Activated CD4-positive, CD25-positive, alpha-beta regulatory T cell (primary cell): ENCODE data around the gene FBXO21.
"Not testable (repeated sequence)": the region's sequence is repeated elsewhere in the genome, so short reads cannot be mapped to it uniquely, and the experiment has no call there.

ENCODE experiments used
- DNase-seq, 4 experiments: peaks; one replicate each; lab custom pipeline; 2025; lab: John Stamatoyannopoulos, UW

The FBXO21 gene

DNA sequence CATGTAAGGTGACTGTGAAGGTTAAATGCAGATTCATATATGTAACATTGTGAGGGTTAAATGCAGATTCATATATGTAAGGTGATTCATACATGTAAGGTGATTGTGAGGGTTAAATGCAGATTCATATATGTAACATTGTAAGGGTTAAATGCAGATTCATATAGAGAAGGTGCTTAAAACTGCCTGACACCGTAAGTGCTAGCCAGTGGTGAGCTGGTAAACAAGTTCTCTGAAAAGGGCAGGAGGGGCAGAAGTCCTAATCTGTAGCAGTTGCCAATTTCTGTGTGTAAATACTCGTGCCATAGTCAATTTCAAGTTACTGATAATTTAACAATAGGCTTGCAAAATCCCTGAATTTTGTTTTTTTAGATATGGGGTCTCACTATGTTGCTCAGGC lies 86.3 kb downstream of the FBXO21 start:
- DNase-seq, result not testable (repeated sequence)

DNA sequence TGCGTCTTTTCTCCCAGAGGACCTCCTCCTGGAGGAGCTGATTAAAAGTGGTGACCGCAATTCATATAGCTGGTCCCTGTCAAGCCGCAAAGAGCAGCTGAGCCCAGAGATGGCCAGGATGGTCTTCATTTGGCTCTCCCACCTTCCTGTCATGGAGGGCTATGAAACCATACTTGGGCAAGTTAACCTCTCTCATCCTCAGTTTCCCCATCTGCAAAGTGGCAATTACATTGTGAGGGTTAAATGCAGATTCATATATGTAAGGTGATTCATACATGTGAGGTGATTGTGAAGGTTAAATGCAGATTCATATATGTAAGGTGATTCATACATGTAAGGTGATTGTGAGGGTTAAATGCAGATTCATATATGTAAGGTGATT lies 87.5 kb downstream of the FBXO21 start:
- DNase-seq, result no peak

DNA sequence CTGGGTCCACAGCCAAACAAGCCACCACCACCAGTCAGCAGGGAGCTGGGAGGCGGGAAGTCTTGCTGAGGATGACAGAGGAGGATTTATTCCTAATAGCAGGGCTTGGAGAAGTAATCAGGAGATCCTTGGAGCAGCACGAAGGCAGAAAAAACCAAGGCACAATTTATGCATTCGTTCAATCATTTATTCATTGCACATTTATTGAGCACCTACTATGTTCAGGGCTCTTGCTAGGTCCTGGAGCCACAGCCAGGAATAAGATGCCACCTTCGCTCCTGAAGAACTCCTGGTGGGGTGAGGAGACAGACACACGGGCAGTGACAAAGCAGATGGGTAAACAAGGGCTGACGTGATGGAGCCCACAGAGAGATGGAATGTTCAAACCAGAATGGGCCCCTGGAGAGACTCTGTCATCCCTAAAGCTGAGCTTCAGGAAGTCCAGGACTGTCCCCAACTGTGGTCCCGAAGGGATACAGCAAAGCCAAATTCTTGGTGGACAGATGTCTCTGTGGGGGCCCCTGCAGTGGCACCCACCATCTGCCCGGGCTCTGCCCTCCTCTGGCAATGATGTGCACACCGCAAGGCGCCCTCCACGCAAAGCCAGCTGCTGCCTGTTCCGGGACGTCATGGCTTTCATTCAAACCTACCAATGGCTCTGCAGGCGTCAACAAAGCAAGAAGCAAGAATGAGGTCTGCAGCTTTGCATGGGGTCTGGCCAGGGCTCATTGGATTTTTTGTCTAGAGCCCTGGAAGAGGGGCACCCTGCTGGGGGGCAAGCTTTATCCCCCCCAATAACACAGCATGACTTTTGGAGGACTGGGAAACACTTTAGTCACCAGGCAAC lies 88.1 kb downstream of the FBXO21 start:
- DNase-seq, result no peak

DNA sequence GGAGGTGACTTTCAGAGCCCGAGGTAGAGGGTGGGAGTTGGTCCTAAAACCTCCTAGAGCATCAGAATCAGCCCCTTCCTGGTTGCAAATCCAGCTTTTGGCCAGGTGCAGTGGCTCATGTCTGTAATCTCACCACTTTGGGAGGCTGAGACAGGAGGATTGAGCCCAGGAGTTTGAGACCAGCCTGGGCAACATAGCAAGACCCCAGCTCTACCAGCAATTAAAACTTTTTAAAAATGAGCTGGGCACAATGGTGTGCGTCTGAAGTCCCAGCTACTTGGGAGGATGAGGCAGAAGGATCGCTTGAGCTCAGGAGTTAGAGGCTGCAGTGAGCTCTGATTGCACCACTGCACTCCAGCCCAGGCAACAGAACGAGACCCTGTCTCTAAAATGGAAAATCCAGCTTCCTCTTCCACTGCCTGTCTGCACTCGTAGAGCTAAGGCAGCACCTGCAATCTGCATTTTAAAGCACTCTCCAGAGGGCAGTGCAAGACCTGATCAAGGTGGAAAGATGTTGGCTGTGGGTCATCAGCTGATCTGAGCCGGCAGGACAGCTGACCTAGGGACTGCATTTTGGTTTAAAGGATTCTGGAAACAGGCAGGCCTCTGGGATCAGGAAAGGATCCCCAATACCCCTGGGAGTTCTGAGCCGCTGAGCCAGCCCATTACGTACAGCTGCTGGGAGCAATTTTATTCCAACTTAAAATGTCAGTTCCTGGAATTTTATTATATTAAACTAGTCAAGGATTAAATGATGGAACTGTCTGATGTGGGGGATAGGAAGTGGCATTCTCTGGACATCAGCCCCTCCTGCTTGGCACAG lies 89.2 kb downstream of the FBXO21 start:
- no peak for DNase-seq

DNA sequence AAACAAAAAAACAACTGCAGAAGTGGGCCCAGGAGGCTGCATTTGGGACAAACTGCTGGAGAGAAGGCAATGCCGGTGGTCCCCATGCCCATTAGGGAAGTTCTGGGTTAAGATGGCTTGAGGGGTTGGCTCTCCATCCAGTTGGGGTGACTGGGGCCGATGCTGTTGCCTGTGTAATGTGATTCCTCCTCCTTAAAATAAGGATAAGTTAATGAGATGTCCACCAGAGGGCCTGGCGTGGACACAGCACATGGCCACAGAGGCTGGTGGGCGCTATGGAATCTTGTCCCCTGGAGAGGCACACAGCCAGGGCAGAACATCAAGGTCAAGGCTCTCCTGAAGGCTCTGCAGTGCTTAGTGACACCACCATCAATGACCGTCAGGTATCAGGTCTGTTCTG lies 90.0 kb downstream of the FBXO21 start:
- no peak for DNase-seq

DNA sequence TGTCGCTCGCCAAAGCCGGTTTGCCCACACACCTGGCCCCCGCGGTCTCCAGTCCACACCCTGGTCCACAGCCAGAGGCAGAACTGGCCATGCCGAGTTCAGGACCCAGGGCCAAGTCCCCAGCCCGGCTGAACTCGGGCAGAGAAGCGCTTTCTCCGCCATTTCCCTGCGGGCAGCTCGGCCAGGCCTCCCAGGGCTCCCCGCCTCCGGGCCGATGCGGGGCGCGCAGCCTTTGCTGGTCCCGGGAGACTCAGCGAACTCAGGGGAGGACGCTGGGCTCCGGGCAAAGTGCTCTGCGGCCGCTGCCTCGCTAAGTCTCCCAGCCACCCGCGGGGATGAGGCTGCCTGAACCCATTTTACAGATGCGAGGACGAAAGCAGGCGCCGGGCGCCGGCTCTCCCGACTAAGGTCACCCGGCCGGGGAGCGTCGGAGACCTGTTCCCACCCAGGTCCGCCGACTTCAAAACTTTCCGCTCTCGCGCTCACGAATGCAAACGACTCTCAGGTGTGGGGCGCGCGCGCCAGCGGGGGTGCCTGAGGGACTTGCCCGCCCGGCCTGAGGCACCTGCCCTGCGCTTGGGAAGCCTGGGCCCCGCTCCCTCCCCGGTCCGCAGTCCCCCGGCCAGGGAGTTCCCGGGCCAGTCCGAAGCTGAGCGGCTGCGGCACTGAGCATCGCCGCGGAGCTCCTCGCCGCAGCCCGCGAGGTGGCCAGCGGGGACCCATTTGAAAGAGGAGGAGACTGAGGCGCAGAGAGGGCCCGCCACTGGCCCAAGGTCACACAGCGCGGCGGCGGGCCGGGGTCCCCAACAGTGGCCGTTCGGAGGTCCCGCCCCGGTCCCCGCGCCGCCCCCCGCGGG lies 91.7 kb downstream of the FBXO21 start:
- no peak for DNase-seq

DNA sequence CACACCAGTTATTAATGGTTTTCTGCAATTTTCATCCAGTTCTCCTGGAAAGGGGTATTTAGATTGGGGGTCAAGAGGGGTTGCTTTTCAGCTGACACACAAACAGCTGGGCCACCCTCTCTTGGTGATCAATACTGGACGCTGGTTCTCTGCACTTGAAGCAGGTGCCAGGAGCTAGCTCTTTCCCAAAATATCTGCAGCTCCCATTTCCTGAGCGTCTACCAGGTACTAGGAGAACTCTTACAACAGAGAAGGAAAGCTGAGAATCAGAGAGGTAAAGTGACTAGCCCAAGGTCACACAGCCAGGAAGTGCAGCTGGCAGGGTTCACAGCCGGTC lies 92.3 kb downstream of the FBXO21 start:
- DNase-seq, result no peak

DNA sequence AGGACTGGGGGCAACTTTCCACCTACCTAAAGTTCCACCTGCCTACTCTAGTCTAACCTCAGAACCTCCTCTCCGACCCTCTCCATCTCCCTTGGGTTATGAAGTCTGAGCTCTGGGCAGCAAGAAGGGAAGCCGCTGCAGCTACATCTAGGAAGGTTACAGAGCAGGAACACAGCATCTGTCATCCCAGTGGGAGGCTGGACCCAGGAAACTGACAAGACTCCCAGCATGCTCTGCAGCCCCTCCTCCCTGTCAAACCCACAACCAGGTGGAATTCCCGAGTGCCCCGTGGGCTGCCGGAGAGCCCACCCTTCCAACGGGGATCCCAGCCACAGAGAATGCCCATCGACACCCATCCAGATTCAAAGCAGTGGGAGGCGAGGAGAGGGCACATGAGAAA lies 93.1 kb downstream of the FBXO21 start:
- no peak for DNase-seq

DNA sequence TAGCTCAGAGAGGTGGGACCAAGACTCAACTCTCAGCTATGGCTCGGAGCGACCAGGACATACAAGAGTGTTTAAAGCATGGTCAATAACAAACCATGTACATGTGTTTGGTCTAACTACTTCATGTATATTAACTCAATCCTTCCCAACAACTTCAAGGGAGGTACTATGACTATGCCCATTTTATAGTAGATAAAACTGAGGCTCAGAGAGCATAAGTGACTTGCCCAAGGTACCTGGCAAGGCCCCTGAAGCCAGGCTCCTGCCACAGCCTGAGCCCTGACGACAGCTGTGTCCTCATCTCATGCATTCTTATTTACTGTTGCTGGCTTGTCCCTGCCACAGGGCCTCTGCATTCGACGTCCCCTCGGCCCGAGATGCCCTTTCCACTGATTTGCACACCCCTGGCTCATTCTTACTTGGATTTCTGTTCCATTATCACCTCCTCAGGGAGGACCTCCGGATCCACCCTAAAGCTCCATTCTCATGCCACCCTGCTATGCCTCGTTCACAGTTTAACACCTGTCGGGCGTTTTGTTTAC lies 93.7 kb downstream of the FBXO21 start:
- no peak for DNase-seq

DNA sequence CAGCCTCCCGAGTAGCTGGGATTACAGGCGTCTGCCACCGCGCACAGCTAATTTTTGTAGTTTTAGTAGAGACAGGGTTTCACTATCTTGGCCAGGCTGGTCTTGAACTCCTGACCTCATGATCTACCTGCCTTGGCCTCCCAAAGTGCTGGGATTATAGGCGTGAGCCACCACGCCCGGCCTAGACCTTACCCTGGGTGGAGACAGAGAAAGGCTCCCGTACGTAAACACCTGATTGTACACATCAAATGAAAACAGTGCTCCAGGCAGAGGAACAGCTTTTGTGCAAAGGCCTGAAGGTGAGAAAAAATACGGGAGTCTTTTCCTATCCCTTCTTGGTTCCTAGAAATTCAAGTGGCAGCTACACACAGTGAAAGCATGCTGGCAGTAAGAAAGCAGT lies 95.1 kb downstream of the FBXO21 start:
- DNase-seq, result not testable (repeated sequence)

DNA sequence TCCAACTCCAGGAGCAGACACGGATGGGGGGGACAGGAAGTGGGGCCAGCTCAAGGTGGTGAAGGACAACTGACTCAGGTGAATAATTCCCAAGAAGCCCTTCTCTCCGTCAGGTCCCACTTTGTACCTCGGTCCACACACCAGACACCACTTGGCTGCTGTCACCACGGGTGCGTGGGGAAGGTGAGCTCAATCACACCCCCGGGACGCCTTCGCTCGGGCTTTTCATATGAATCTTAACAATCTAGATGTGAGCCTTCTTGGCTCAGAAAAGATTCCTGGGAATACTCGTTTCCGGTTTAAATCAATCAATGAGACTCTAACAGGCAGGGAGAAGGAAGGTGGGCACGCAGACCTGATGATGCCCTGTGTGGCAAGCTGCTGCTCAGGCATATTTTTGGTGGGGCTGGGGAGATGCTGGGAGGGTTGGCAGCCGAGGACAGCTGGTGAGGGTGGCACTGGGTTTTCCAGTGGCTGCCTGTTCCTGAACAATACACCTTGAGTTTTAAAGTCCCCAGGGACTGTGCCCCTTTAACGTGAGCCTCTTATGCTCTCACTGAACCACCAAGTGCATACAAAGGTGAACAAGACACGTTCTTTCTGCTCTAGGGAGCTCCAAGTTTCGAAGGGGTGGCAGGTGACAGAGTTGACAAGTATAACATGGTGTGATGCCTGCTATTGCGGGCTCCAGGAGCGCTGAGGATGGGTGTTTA lies 96.2 kb downstream of the FBXO21 start:
- no peak for DNase-seq

DNA sequence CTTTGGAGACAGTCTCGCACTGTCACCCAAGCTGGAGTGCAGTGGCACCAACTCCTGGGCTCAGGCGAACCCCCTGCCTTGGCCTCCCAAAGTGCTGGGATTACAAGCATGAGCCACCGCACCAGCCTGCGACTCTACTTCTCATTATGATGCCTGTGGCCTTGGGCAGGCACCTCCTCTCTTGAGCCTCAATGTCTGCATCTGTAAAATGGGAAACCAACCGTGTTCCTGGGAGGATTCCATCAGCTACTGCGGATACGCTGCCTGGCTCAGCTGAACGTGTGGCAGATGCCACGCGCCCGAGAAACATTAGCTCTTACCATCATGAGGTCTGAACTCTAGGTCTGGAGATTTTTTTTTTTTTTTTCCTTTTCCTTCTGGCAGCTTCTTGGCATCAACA lies 96.8 kb downstream of the FBXO21 start:
- DNase-seq, result no peak

DNA sequence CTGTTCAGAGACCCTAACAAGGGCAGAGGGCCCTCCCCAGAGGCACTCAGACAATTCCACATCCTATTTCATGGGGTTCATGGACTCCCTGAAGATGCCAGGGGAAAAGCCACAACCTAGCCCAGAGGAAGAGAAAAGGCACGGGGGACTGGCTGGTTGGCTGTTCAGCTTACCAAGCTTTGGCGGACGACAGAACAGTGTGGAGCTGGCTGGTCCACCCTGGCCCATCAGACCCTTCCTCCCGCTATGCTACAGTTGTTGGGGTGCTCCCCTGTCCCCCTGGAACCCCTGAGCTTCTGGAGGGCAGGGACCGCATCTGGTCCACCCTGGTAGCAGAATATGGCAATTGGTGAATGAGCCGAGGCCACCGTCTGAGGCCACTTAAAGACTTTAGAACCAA lies 97.4 kb downstream of the FBXO21 start:
- no peak for DNase-seq

DNA sequence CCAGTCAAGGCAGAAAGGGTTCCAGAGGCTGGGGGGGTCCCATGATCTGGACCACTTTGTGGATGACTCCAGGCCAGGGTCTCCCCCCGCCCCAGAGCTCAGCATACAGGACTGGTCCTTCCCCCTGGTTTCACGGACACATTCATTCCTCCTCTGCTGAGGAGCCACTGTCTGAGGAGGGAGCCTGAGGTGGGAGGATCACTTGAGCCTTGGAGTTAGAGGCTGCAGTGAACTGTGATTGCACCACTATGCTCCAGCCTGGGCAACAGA lies 97.8 kb downstream of the FBXO21 start:
- no peak for DNase-seq
